ENCODE data around the gene SIRT7. TPM values are rescaled to one million over a fixed set of nuclear protein-coding genes. Genes with fewer than 3 reads are reported as not detected.

SIRT7 gene
- total RNA-seq, 4 donors from 2014 or later: 15.4 to 25.7 (median 20.2) TPM

GRCh38 chr17:81867991-81868673 lies 49.8 kb downstream of the SIRT7 start:
- no peak for TF ChIP-seq CTCF (IDR thresholded peaks at IDR 0.05)
- ATAC-seq (ENCODE audit: low FRiP score) (no peak), DNase-seq (ENCODE audit: low spot score) (no peak)

DNA sequence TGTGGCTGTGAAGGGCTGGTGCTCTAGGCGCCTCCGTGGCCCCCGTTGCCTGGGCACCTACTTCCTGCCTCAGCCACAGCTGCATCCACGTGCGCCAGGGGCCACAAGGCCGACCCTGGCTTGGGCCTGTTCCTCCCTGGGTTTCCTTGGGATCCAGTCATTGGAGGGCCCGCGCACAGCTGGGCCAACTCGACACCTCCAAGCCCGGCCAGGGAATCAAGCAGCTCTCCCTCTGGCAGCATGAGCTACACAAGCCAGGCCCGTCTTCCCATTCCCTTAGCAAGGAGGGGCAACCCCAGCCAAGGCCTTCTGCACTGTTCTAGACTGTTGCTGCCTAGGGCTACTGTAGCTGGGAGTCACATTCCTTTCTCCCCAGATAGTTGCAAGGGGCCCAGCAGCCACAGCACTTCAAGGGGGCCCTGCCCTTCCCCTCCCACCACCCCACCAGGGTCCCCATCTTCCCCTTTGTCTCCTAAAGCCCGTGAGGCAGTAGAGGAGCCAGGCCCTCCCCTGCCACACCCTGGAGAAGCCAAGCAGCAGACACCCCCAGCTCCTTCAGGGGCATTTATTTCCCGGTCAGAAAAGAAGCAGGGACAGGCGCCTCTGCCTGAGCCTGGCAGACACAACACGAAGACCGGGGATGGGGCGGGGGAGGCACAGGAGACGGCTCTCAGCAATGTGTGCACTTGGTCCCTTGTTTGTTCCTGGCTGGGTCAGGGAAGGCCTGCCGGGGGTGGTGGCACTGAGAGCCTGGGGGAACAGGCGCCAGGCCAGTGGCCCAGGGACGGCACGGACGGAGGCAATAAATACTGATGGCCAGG lies 50.6 kb downstream of the SIRT7 start:
- DNase-seq (ENCODE audit: low spot score) (no peak), ATAC-seq (ENCODE audit: low FRiP score) (no peak)
- no peak for TF ChIP-seq CTCF (IDR thresholded peaks at IDR 0.05)

DNA sequence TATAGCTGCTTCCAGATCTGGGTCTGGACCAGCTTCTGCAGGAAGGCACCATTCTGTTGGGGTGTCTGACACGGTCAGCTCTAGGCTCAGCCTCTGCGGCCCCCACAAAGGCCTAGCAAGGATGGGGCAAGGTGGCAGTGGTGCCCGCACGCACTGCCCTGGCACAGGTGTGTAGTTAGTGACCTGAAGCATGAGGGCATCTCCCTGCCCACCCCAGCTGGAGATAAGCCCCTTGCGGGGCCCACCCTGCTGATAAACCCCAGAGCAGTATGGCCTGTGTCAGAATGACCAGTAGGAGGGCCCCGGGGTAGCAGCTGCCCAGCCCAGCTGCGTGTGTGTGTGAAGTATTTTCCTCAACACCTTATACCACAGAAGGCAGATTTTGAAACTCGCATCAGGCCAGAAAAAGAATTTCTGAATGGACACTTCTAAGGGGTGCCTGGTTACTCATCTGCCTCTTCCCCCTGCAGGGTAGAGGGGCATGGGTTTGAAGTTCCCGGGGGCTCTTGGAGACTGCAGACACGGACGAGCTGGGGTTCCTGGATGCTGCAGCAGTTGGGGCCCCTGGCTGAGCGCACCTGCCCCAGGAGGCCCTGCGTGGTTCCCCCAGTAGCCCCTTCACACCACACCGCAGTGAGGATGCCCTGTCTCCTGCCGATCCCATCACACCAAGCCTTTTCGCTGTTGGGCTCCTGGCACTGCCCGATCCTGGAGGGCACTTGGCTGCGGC lies 51.4 kb downstream of the SIRT7 start:
- TF ChIP-seq CTCF (IDR thresholded peaks at IDR 0.05): no peak
- ATAC-seq (ENCODE audit: low FRiP score) (no peak), DNase-seq (ENCODE audit: low spot score) (no peak)

DNA sequence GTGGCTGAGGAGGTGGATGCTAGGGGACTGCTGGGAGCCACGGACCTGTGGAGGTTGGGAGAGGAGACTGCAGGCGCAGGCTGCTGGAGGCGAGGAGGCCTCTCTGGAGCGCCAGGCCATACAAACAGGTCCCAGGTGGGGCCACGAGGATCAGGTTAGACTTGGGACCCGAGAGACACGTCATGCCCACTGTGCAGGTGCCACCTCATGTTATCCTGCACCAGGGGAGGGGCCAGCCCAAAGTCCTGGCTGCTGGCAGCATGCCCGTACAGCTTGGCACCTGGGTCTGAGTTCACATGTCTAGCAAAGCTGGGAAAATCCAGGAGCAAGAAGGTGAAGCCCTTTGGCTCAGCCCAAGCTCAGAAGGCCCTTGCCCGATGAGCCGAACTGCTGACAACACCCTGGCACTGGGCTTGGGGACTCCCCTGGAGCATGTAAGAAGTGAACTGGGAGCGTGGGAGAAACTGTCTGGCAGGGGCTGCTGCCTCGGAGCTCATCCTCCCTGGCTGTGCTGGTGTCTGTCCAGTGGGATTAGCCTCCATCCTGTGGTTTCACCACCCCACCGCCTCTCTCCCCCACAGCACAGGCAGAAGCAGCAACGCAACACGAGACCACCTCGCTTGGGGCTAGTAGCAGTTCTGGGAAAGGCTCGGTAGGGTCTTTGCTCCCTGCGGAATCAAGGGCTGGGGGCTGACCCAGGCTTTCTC lies 52.1 kb downstream of the SIRT7 start:
- ATAC-seq (ENCODE audit: low FRiP score): peak; percentile 26
- TF ChIP-seq CTCF (IDR thresholded peaks at IDR 0.05): no peak

DNA sequence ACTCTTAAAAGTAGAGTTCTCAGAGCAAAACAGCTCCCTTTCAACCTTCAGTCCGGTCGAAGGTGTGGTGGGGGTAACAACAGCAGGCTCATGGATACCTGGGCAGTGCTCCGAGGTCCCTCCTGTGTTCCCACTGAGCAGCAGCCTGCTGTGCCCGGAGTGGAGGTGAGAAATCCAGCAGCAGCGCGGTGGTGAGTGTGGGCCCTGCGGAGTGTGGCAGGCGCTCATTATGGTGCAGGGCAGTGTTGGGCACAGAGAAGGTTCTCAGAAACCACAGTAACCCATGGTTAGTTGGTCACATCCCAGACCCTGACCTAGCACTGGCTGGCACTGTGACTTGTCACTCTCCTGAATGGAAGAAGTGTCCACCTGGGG lies 52.6 kb downstream of the SIRT7 start:
- TF ChIP-seq CTCF (IDR thresholded peaks at IDR 0.05): no peak

More for the DNA sequence above, 52.1 kb downstream of the SIRT7 start:
- no peak for DNase-seq (ENCODE audit: low spot score)

DNA sequence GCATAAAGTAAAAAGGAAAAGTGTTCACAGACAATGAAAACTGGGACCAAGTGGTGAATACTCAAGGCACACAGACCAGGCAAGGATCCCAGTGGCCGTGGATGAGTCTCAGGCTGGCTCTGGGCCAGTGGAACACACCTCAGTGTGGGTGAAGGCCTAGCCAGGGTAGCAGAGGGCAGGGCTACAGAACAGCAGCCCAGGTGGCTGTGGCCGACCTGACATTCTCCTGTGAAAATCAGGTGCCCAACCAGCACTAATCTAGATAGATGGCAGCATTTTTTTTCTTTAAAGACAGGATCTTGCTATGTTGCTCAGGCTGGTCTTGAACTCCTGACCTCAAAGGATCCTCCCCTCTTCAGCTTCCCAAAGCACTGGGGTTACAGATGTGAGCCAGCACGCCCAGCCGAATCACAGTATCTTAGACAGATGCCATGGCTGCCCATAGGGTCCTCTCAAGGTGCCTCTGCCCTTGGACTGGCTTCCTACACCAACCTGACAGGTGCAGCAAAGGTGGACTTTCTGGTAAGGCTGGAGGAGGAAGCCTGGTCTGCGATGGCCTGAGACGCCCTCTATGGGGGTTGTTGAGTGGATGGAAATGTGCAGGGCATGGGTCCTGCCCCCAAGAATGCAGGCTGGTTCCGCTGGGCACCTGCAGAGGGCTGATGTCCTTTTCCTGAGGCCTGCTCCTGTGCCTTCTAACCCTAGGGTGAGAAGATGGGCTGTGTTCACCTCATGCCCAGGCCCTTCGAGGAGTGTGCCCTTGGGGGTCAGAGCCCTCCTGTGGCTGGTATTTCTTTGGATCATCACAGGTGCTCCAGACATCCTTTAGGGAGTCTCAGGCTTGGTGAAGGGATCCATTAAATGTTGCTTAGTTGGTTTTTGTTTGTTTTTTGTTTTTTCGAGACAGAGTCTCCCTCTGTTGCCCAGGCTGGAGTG lies 53.9 kb downstream of the SIRT7 start:
- ATAC-seq (ENCODE audit: low FRiP score) (no peak), DNase-seq (ENCODE audit: low spot score) (no peak)
- no peak for TF ChIP-seq CTCF (IDR thresholded peaks at IDR 0.05)

More for the DNA sequence above, 52.6 kb downstream of the SIRT7 start:
- no peak for ATAC-seq (ENCODE audit: low FRiP score)
- DNase-seq (ENCODE audit: low spot score): no peak
